GM19043 (cell line): ENCODE results near the gene CISD3.

Experiments used
- ATAC-seq: cut with Tn5 transposase; IDR thresholded peaks from one replicate; pipeline ENCODE4 v1.9.1; 2021; ENCODE audit warnings: low read depth; ENCODE audit not compliant: unreplicated experiment

The CISD3 gene, protein sequence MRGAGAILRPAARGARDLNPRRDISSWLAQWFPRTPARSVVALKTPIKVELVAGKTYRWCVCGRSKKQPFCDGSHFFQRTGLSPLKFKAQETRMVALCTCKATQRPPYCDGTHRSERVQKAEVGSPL

DNA sequence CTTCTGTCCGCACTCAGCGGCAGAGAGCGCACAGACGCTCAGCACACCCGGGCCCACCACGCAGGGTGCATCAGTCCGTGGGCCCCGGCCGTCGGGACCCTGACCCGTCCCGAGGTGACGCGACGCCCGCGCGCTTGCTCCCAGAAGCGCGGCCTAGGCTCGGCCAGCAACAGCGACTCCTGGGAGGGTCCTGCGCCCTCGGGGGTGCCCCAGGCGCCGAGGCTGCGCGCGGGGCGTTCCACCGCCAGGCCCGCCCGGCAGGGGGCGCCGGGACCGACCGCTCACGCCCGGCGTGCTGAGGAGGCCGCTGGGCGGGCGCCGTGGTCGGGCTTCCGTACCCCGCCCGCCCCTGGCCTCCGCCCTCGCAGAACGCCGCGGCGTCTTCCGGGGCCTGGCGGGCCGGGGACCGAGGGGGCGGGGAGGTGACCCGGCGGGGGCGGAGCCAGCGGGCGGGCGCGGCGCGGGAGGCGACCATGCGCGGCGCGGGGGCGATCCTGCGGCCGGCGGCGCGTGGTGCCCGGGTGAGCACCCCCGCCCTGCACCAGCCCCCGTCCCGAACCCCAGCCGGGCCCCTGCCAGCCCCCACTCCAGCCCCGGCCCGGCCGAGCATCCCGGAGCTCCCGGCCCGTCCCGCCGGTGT is at the start of gene CISD3:
Gene CISD3, plus strand, starts transcription at position 456 of the 640 bp plus-strand sequence. Its CDS starts 18 bp downstream, at position 474.
- no peak for ATAC-seq

DNA sequence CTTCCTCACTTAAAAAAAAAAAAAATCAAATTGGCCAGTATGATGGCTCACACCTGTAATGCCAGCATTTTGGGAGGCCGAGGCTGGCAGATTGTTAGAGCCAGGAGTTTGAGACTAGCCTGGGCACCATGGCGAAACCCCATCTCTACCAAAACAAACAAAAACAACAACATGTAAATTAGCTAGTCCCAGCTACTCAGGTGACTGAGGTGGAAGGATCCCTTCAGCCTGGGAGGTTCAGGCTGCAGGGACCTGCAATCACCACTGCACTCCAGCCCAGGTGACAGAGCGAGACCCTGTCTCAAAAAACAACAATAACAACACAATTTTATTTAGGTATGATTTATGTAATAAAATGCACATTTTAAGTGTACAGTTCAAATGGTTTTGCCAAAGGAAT is 49.0 kb upstream of the CISD3 start:
- no peak for ATAC-seq

DNA sequence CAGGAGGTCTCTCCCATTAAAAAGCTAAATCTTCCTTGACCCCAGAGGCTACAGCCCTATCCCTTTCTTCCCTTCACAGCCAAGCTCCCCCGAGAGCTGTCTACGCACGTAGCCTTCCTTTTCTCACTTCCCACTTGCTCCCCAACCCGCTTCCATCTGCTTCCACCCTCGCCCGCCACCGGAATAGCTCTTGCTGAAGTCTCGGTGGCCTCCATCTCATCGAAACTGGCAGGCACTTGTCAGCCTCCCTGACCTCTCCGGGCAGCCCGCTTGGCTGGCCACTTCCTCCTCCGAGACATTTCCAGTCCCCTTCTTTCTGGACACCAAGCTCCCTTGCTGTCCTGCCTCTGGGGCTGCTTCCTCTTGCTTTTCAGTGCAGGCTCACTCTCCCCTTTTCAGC is 44.6 kb upstream of the CISD3 start:
- ATAC-seq, result no peak

DNA sequence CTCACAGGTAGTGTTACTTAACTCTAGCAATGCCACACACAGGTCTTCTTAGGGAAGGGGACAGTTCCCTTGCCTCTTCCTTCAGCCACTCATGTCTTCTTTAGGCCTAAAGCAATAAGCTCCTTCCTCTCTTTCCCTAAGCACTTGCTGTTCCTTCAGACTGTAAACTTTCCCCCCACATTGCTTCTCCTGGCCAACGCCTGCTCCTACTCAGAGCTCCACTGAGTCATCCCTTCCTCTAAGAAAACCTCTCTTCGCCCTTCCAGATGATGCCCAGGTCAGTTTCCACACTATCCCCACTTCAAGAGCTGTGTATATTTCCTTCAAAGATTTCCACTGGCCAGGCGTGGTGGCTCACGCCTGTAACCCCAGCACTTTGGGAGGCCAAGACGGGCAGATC is 42.9 kb upstream of the CISD3 start:
- no peak for ATAC-seq

DNA sequence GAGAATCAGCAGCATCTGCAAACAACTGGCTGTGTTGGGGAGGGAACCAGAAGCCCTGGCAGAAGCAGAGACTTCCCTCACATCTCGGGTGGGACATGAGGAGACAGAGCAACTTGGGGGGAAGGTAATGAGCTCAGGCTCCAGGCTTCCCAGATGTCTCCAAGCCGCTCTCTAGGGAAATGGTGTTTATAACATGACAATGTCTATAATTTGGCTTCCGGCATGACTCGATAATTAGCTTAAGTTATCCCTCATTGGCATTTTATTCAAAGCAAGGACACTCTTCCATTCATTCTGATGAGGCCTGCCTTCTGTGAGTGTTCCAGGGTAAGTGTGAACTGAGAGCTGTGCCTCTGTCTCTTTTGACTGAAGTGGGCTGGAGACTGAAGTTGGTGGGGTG is 39.8 kb upstream of the CISD3 start:
- no peak for ATAC-seq

DNA sequence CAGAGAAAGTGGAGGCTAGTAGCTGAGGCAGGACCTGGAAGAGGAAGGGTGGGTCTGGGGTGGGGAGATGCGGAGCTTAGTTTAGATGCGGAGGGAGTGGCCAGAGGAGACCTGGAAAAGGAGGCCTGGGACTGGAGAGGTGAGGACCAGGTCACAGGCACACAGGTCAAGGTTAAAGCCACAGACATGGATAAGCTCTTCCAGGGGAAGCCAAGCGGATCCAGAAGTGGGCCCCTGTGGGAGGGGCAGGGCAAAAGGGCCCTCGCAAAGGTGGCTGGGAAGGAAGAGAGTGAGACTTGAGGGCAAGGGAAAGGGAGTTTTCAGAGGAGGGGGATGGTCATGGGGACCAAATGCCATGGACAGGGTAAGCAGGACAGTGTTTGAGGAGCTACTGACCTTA is 39.0 kb upstream of the CISD3 start:
- no peak for ATAC-seq

DNA sequence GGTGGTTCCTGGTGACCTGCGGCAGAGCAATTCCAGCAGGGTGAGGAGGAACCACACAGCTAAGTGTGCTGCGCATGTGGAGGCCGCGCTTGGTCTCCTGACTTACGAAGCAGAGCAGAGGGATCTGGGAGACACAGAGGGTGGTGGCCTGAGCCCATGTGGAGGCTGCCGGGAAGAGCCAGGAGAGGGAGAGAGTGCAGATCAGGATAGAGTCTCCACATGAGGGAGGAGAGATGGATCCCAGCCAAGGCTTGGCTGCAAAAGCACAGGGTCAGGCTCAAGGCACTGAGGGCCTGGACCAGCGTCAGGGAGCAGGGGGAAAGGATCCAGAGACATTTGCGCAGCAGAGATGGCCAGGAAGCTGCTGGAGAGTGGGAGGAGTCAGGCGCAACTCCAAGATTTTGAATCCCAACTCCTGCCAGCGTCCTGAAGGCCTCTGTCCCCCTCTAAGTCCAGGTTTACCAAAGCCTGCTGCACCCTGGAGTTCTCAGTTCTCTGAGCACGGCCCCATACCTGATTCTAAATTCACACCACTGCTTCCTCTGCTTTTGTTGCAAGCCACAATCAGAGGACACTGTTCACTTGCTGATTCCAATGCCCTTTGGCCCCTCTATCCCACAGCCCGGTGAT is 36.3 kb upstream of the CISD3 start:
- ATAC-seq, result no peak

DNA sequence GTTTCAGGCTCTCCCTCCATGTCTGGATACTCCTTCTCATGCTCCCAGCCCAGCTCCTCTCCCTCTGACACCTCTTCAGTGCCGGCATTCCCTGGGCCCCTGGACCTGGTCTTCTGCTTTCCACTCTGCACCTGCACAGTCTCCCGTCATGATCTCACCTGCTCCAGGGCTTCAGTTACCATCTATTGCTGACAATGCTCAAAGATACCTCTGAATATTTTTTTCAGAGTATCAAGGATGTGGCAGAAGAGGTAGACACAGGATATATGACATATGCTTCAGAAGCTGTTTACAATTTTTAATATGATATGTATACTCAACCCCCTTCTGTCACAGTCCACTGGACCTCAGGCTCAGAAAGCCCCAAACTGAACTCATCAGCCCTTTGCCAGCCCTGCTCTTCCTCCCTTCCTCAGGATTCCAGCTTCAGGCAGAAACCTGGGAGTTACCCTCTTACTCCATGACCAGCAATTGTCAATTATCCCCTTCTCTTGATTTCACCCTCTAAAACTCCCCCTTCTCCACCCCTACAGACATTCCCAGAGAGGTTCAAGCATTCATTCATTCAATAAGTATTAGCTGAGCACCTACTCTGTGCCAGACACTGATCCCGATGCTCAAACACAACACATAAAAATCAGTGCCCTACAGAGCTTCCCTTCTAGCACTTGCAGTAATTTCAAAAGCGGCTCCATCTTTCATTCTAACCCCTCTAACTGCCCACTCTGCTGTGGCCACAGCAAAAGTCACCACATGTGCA is 32.9 kb upstream of the CISD3 start:
- no peak for ATAC-seq

DNA sequence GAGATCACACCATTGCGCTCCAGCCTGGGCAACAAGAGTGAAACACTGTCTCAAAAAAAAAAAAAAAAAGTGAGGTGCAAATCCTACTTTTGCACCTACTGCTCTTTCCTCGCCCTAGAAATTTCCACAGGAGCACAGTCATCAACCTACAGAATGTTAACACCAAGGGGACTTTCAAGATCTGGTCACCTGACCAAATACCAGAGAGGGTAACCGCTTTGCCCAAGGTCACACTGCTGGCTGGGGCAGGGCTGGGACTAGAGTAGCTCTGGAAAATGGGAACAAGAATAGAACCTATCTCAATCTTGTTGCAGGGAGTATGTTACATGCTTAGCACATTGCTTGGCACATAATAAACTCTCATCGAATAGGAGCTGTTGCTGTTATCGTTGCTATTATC is 31.4 kb upstream of the CISD3 start:
- ATAC-seq, result no peak

DNA sequence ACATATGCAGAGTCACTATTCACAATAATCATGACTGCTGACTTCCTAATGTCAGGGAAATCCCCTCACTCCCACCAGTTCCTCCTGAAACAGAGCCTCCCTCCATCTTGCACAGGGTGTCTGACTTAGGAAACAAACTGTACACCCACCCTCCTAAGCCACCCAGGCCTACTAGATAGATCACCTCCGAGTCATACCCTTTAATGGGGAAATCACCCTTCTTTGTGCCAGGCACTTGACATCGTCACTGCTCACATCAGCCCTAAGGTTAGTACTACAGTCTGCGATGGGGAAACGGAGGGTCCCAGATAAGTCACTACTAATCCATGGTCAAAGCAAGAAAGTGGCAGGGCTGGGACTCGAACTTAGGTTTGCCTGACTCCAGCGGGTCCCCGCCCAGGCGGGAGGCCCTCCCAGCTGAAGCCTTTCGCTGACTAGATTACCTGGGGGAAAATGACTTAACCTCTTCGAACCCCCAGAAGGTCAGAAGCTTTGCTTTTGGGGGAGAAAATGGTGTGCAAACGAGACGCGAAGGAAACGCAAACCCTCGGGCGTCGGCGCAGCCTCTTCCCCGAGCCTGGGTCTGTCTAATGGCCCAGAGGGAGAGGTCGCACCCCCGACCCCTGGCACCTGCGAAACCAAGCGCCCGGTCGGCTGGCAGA is 28.5 kb upstream of the CISD3 start:
- no peak for ATAC-seq

DNA sequence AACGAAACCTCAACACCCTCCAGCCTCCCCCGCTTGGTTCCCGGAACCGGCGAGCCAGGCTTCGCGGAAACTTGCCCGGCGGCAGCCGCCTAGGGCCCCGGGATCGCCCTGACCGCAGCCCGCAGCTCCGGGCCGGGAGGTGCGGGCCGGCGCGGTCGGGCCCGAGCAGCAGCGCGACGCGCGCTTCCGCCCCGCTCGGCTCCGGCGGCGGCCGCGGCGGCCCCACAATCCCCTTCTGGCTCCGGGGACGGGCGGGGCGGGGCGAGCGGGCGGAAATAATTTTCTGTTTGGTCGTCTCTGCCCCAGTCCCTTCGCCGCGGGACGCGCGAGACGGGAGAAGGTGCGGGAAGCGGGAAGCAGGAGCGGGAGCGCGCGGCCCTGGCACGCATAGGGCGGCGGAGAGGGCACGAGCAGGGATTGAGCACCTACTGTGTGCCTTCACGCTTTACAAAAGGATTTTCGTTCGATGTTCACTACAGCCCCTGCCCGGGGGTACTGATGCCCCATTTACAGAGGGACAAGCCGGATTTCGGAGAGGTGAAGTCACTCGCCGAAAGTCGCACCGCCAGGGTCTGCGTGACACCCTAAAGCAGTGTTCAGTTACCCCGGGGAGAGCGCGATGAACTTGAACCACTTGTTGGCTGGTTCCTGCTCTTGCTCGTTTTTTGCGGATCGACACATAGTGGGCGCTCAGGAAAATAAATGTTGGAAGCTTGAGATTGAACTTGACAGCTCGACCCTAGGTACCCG is 27.8 kb upstream of the CISD3 start:
- ATAC-seq, result no peak

DNA sequence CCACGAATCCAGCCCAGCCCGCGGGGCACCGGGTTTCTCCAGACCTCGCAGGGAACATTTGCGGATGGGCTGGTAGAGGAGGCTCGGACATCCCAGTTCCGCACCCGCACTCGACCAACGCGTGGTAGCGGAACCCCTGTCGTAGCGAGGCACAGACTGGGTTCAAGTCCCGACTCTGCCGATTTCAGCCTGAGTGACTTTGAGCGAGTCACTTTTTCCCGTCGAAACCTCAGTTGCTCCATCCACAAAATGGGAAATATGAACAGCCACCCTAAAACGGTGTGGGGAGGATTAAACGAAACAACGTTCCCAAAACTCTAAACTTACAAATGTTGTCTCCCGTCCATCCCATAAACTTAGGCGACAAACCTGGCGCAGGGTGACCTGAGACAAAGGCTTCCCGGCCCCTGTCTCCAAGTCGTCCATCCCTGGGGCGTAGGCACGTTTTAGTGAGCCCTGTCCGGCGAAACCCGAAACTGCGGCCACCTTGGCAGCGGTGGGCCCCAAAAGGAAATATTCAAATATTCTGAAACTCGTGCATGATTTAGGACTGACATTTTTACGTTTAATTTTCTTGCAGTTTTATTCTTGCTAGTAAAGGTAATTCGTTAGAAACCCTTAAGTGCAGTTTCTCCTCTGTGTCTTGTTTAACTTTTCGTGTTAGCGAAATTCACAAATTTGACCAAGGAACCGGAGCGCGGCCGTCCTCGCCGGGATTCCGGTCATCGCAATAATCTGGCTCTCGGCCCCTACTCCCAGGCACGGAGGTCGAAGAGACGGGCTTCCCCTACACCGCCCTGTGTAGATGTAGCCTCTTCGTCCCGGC is 27.0 kb upstream of the CISD3 start:
- ATAC-seq, result no peak

DNA sequence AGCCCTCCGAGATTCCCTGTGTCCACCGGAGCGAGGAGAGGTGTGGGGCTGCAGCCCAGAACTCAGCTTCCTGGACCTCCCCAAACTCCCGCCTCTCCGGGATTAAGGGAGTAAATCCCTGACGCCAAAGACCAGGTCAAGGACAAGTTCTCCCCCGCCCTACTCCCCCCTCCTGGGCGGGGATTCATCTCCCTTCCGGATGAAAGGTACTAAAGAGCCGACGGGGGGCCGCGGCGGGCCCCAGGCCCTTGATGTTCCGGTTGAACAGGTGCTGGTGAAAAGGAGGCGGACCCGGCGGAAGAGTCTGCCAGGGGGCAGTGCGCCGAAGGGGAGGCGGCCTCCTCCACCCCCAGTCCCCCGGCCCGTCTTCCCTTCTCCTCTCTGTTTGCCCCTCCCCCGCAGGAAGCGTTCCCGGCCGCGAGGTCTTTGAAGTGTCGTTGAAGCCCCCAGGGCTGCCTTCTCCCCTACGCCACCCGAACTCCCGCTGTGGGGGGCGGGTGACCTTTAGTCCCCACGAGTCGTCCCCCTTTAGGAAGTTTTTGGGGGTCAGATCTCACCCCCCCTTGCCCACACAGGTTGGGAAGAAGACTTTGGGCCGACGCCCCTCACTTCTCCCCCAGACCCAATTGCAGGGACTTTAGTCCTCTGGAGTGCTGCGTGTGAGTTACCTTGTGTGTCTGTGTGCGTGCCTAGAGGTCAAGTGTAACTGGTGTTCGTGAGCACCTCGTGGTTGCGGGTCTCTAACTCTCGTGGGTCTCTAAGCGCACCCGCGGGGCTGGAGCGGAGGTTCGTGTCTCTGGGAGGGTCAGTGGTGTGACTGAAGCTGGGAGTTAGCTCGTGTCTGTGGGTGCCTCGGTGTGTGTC is 26.2 kb upstream of the CISD3 start:
- ATAC-seq, result no peak

DNA sequence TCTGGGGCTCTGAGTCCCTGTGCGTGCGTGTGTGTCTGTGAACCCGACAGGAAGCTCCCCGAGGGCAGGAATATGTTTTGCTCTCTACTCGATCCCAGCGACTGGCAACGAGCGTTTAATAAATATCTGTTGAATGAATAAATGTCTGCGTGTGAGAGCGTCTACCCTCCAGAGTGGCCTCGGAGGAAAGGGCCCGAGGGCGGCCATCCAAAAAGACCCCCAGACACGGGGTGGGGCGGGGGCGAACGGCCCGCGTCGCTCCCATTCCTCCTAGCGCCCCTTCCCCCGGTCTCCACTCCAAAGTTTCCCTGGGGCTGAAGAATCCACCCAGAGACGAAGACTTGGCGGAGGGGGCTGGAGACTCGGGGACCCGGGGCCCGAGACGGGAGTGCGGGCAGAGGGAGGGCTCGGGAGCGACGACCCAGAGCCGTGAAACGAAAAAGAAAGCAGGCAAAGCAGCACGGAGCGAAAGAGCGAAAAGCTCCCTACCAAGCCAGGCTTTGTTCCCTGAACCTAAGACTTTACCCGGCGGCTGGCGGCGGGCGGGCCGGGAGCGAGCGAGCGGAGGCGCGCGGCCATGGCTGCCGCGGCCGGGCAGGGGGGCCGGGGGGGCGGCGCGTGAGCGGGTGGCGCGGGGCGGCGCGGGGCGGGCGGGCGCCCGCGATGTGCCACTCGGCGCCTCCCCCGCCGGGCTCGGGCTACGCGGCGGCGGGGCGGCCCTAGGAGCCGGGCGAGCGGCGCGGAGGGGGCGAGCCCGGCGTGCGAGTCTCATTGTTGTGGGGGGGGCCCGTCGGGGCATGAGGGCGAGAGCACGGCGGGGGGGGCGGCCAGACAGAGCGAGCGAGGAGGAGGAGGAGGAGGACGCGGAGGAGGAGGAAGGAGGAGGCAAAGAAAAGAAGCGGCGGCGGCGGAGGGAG is 25.3 kb upstream of the CISD3 start, which contains the start of gene MLLT6:
Gene MLLT6, plus strand, starts transcription at position 668 of the 917 bp plus-strand sequence. CDS start 360 bp downstream, outside the sequence.
- ATAC-seq, result no peak

DNA sequence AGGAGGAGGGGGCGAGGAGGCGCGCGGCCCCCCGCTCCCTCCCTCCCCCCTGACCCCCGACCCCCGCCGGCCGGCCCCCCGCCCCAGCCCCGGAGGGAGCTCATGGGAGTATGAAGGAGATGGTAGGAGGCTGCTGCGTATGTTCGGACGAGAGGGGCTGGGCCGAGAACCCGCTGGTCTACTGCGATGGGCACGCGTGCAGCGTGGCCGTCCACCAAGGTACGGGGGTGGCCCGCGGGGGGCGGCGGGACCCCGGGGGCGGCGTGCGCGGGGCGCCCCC is 24.7 kb upstream of the CISD3 start:
- ATAC-seq, result no peak

DNA sequence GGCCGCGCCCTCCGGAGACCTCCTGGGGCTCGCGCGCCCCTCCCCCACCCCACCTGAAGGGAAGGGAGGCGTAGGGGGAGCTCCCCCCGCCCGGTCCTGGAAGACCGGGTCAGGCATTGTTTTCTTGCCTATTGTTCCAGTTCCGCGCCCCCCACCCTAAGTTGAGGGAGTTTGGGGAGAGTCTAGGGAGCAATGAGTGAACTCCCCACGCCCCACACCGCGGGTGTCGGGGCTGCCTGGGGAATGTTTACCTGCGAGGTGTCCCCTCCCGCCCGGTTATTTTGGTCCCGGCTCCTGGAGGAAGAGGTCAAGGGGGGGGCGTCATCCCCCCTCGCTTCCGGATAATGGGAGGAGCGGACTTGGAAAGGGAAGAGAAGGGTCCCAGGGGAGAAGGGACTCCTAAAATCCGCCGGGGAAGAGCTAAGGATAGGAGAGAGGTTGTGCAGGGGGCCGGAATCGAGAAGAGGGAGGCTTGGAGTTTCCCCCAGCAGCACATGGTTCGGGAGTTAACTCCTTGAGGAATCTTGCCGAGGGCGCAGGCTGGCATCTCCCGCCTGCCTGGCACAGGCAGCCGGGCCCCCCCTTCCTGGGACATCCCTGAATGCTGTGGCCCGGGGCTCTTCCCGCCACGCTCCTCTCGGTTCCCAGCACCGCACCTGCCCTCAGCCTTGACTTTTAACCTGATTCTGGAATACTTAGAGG is 24.2 kb upstream of the CISD3 start:
- ATAC-seq, result no peak
